HG03039 (cell line): ENCODE data around the gene NDUFS8.
A peak's percentile ranks its signal among the peaks of the same experiment; 100 is the strongest.
"Not testable (repeated sequence)": the region's sequence is repeated elsewhere in the genome, so short reads cannot be mapped to it uniquely, and the experiment has no call there.

Experiments
- ATAC-seq: cut with Tn5 transposase; IDR thresholded peaks from one replicate; pipeline ENCODE4 v1.9.1; 2021; ENCODE audit warnings: mild to moderate bottlenecking, moderate library complexity; ENCODE audit not compliant: unreplicated experiment

Gene NDUFS8

DNA sequence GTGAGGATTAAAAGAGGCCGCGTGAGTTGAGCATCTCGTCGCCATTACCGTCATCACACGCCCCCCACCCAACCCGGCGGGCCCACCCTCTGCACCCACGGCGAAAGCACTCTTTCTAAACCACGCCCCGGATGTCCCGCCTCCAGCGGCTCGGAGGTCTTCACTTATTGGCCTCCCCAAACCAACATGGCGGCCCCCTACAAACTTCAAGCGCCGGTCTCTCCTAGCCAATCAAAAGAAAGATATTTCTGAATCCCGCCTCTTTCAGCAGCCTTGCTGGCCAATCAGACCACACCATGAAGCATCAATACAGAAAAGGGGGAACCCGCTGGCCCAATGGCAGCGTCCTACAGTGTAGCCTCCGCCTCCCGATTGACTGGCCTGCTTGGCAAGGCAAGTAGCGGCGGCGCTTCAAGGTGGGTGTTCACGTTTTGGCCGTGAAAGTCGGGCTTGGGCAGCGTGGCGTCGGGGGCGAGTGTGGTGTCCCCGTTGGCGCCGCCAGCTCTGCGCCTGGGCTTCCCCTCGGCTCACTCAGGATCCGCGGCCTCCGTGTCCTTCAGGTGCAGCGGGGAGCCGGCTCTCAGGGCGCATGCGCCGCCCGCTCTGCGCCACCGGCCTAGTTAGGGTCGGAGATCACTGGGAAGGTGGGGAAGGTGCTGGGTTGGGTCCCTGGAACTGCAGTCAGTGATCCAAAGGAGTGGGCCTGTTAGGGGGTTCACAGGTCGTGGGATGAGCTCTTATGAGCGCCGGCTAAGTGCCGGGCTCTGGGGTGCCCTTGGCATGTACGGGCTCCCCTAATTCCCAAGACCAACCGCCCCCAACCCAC, at the start of gene NDUFS8:
Gene NDUFS8, plus strand, starts transcription at position 364 of the 826 bp plus-strand sequence. CDS start 1,471 bp downstream, outside the sequence.
- ATAC-seq = peak; percentile 85

DNA sequence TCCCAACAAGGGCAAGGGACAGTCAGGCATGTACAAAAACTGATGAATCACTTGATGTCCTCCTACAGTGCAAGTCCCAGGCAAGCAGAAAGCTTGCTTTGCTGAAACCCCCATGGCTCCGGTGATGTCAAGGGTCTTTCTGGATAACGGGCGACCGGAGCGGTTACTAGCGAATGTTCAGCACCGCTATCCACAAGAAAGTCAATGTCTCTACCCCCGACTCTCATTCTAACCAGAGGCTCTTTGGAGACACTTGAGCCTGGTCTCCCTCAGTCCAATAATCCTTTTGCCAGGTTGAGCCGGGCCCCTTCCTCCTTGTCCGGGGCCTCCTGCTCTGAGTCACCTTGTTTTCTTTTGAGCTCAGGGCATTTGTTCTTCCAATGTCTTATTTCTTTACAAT, 49.3 kb upstream of the NDUFS8 start:
- ATAC-seq = not testable (repeated sequence)

DNA sequence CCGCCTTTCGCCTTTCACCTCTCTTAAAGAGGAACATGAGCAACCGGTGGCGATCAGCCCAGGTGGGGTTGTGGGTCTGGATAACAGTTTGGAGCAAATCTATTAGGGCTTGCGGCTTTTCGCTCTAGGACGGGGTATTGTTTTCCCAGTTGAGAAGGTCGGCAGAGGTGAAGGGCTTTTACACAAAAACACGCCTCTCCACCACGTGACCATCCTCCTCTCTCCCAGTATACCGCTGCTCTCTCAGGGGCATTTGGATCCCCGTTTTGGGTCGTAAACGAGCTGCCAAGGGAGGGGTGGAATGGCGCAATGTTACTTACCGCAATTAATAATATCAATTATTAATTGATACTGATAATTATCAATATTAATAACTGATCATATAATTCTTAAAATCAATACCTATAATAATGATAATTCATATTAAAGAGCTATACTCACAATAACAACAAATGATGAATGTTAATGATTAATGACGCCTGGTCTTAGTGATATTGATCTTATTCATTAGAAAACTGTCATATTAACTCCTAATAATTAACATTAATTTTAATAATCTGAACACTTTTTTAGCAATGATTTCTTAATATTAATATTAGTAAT, 48.1 kb upstream of the NDUFS8 start:
- not testable (repeated sequence) for ATAC-seq

DNA sequence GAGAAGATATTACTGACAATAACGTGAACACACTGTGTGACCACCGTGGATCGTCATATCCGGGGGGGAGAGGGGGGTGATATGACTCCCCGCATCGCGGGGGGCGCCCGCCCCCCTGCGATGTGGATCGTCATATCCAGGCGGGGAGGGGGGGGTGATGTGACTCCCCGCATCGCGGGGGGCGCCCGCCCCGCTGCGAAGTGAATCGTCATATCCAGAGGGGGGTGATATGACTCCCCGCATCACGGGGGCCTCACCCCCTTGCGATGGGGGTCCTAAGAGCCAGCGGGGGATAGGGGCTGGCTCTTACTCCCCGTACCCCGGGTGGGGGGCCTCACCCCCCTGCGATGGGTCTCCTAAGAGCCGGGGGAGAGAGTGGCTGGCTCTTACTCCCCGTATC, 46.5 kb upstream of the NDUFS8 start:
- no peak for ATAC-seq

DNA sequence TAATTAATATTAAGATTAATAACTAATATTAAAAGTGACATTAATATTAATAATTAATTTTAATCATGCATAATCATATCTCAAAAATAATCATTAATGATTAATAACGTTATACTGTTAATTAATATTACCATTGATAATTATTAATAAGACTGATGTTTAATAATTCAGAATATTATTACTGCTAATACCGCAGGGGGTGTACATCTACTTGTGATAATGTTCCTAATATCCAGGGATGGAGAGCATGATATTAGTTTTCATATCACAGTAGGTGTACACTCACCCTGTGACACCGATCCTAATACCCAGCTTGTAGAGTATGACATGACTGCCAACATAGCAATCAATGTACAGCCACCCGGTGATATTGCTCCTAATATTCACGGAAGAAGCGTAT, 45.2 kb upstream of the NDUFS8 start:
- ATAC-seq = not testable (repeated sequence)

DNA sequence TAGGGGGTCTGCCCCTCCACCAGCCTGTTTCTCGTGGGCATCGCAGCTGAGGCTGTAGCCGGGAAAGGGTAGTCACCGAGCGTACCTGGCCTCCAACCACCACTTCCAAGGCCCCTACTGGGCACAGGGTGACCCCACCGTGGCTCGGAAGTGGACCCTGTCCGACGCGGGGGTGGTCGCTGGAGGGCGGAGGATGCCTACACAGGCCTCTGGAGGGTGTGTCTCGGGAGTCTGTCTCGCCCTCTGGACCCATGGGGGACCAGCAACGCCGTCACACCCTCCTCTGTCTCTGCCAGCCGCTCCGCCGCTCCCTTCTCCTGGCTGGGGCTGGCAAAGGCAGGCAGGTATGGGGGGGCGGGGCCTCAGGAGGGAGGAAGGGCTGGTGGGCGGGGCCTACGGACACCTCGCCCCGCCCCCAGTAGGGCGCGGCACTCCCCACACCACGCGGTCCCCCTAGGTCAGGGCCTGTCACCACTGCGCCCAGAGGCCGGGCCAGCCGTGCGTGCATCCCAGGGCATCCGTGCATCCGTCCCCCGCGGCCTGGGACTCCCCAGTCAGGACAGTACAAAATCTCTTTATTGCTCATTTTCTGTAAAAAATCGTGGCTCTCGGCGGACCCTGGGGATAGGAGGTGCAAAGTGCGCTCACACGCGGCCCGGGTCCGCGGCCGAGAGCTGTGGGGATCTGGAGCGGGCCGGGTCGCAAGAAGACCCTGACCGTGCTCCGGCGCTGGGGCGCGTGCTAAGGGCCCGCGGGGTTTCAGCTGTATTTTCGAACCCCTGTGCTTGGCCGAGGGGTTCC, 39.7 kb upstream of the NDUFS8 start:
- ATAC-seq = not testable (repeated sequence)

DNA sequence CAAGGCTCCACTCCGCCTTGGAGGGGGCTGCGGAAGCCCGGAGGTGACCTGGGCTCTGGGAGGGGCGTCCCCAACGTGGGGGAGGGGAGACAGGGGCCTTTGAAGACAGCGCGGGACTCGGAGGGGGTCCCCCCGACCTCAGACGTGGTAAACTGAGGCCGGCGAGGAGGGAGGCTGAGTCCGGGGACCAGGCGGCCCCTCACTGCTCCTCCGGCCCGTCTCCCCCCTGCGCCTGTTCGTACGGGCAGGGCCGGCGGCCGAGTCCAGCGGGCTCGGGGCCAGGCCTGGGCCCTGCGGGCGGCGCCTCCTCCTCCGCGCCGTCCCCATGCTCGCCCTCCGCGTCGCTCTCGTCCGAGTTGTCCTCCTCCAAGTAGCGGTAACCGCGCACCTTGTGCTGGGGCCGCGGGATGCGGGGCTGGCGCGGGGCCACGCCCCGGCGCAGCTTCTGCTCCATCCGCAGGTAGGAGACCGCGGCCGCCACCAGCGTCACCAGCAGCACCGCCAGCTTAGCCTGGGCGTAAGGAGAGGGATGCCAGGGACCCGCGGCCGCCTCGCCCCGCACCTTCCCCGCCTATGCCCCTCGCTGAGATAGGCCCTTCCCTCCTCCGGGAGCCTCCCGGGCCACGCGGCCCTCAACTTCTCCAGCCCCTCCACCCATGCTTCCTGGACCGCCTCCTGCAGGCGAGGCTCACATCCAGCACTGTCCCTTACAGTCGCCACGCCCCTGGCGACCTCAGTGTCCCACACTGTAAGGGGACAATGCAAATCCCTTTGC, 38.9 kb upstream of the NDUFS8 start:
- ATAC-seq = not testable (repeated sequence)

DNA sequence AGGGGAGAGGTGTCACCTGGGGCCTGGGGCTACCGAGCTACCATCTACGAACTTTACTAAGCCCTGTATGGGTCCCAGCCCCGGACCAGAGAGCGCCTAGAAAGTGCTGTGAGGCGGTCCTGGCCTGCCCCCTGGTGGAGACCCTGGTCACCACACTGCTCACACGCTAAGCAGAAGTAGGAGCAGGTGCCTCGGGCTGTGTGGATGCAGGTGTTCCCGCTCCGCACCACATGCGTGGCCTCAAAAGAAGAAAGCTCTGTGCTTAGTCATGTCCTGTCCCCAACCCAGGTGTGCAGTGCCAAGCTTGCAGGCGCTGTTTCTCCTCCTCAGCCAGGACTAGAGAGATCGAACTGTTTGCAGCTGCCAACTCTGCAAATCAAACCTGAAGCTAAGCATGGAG, 36.7 kb upstream of the NDUFS8 start:
- ATAC-seq = not testable (repeated sequence)

DNA sequence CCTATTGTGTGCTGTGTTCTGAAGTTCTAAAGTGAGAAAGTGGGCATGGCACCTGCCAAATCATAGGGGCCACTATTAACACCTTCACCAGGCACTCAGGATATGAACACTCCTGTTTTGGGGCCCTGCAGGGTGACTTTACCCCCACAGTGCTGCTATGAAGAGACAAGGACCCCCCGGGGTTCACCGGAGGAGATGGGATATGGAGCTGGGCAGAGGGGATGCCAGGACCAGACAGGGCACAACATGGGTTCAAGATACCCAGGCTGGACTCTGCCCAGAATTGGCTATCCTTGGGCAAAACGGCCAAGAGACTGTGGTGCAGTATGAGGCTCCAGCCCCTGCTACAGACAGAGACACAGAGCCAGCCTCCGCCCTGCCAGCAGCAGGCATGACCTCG, 36.1 kb upstream of the NDUFS8 start:
- not testable (repeated sequence) for ATAC-seq

DNA sequence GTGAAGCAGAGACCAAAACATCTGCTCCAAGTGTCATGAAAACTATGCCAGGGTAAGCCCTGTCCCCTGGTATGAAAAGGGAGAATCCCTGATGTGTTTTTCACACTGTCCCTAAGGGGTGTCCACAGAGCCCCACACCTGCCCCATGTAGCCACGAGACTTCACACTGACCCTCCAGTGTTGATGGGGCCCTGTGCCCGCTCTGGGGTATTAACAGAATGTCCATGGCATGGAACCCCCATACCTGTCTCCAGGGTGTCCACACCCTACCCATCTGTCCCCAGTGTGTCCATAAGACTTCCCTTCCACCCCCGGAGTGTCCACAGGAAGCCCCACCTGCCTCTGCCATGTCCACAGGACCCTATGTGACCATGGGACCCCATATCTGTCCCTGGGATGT, 35.4 kb upstream of the NDUFS8 start:
- ATAC-seq = not testable (repeated sequence)

DNA sequence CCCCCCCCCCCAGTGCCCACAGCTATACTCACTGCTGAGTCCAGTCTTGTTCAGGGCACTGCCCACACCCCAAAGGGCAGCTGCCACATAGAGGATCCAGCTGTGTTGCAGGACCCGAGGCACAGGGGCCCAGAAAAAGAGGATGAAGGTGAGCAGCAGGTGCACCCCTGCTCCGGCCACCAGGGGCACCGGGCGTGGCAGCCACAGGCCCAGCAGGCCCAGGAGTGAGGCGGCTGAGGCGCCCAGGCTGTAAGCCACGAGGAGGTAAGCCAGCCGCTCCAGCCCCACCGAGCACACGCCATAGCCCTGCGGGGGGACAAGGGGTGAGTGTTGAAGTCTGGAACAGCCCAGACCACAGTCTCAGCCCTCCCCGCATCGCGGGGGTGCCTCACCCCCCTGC, 34.9 kb upstream of the NDUFS8 start:
- ATAC-seq = not testable (repeated sequence)

DNA sequence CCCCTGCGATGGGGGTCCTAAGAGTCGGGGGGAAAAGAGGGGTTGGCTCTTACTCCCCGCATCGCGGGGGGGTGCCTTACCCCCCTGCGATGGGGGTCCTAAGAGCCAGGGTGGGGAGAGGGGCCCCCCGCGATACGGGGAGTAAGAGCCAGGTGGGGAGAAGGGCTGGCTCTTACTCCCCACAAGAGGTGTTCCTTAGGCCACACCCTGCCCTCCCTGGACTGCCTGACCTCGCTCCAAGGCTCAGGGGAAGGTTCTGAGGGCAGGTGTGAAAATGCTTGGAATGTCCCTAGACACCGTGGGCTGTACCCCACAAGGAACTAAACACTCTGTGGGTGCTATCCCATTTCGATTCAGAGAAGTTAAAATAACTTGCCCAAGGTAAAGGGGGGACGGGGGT, 34.4 kb upstream of the NDUFS8 start:
- no peak for ATAC-seq

DNA sequence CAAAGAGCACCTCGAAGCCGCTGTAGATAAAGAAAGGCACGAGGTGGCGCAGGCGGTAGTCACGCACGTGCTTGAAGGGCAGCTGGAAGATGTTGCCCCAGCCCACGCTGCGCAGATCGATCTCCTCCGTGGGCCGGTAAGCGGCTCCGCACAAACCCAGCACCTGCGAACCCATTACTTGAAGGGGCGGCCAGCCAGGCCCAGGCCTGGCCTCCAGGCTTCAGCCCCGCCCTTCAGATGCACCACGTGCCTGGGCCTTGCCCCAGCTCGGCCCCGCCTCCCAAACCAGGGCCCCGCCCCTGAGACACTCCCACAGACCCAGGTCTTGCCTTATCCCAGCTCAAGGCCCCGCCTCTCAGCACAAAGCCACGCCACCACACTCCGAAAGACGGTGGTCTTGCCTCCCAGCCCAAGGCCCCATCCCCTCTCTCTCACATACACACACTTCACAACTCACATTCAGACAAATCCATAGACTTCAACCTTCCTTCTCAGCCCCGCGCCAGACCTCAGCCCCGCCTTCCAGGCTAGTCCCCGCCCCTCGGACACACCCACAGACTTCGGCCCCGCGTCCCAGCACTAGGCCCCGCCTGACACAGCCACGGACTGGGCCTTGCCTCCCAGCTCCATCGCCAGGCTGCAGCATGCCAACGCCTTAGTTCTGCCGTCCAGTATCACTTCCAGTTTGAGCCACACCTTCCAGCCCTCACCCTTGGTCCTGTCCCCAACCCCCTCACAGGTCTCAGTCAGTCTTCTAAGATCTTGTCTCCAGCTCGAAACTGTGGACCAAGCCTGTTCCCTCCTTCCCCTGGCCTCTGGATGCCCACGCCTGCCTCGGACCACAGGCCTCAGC, 33.6 kb upstream of the NDUFS8 start:
- no peak for ATAC-seq

DNA sequence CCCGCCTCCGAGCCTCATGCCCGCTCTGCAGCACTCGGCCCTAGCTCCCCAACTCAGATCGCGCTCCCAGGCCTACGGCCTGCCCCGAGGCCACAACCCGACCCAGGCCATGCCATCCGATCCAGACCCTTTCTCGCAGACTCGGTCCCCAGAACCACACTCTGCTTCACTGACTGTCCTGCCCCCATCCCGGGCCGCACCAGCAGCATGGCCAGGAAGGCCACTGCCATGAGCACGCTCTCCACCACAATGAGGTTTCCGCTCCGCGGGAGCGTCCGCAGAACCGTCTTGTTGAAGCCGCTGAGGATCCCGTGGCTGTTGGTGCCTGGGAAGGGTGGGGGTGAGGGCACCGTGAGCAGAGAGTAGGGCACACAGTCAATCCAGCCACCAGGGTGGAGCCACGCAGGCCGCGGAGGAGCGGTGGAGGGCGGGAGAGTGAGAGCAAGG, 33.0 kb upstream of the NDUFS8 start:
- no peak for ATAC-seq

DNA sequence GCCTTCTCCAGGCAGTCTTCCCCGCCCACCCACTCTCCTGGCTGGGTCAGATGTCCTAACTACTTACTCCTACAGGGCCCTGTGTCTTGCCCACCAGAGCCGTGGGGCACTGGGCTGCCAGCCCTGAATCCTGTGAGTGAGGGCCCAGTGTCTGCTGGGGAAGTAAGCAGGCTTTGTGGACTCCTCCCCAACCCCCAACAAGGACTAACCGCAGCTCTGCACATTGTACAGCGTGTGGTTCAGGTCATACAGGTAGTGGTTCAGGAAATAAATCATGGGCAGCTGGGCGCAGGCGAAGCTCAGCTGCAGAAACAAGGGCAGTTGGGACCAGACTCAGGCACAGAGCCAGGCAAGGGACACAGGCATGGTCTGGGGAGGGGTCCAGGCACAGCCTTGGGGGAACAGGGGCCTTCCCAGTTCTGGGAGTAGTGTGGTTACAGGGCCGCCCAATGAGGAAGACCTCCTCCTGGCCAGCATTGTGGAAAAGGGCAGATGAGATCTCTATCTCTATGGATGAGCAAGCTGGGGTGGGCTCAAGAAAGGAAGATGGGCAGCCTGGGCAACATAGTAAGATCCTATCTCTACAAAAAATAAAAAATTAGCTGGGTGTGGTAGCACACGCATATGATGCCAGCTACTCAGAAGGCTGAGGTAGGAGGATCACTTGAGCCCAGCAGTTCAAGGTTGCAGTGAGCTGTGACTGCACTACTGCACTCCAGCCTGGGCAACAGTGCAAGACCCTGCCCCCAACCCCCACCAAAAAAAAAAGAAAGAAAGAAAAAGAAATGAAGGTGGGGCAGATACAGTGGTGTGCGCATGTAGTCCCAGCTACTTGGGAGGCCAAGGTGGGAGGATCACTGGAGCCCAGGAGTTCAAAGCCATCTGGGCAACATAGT, 32.1 kb upstream of the NDUFS8 start:
- ATAC-seq = no peak

DNA sequence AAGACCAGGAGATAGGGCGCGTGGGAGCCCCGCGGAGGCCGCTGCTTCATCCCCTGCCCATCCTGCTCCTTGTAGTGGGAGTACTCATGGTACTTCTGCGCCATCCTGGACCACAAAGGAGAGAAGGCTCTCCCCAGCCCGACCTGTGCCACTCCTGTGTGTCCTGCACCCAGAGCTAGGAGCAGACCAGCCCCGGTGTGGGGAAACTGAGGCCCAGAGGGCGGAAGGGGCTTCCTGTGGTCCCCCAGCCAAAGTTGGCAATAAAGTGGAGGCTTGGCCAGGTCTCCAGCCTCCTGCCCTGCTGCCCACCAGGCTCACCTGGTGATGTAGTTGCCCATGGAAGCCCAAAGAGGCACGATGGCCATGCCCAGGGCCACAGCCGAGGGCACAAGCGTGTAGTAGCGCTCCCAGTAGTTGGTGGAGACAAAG, 31.3 kb upstream of the NDUFS8 start:
- ATAC-seq = no peak

DNA sequence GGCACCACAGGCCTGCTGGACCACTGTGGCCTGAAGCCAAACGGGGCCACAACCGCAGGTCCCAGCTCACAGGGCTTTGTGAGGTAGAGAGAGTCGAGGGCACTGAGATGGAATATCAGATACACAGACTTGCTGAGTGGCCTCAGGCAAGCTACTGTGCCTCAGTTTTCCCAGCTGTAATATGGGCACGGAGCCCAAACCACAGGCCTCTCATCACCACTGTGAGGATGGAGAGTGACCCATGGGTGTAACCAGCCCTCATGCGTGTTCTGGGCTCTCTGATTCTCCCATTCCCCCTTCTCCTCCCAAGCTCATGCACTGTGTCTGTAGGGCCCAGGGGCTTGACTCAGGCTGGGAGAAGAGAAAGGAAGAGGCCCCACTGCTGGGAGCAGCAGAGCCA, 30.8 kb upstream of the NDUFS8 start:
- no peak for ATAC-seq

DNA sequence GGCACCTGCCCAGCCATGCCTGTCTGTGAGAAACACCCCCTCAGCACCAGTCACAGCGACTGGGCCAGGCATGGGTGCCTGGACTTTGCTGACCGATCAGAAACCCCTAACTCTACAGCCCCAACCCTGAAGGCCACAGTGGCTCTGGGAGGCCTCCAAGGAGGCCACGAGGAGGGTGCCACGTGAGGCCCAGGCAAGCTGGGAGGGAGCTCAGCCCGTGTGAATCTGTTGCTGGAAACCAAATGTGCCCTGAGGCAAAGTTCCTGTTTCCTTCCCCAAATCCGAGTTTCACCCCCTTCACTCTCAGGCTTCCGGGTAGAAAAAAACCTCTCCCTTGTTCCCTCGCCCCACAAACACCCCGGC, 27.9 kb upstream of the NDUFS8 start:
- no peak for ATAC-seq
